A549 (cell line): Measurements from ENCODE around the gene ZFYVE28. TPM values are rescaled to one million over a fixed set of nuclear protein-coding genes. Genes with fewer than 3 reads are reported as not detected.

ENCODE experiments used
- ATAC-seq, 2 experiments: fragments of 200-7000 bp in 1 of 2; fragments of >200 bp in 1 of 2; cut with Nextera tagmentation in 1 of 2; cut with Tn5 transposase in 1 of 2; 3 replicates each; pipeline versions ENCODE4 v1.8.0 to v1.9.1; 2018 to 2020; ENCODE audit warnings: mild to moderate bottlenecking in 1 of 2, moderate library complexity in 1 of 2
- CTCF ChIA-PET: fragments of 300-600 bp; sonication (Branson Sonifier 250); formaldehyde crosslinking; extraction: SDS; loops from one replicate; lab custom pipeline; 2021; ENCODE audit warnings: antibody characterized with exemption, inconsistent platforms; lab: Yijun Ruan, JAX
- POLR2A ChIA-PET: fragments of 350-600 bp; formaldehyde crosslinking; extraction: SDS; loops from one replicate; lab custom pipeline; 2021; ENCODE audit warnings: antibody characterized with exemption, inconsistent platforms; lab: Yijun Ruan, JAX
- DNase-seq, 2 experiments: peaks; one replicate each; pipeline versions ENCODE4 v3.0.0 to v3.0.0-alpha.2; 2011 to 2016; ENCODE audit warnings: low read depth in 1 of 2, low spot score in 1 of 2
- FAIRE-seq: peaks from 2 replicates; lab custom pipeline; 2011; peaks lifted over from hg19 to GRCh38; lab: Jason Lieb, UNC
- H3K27ac ChIP-seq, 2 experiments: fragments of >200 bp; sonication (Bioruptor Twin); formaldehyde crosslinking; 3 replicates each; pipeline ENCODE4 v1.5.1; 2016 to 2017
- H3K4me1 ChIP-seq: fragments of >200 bp; sonication (Bioruptor Twin); formaldehyde crosslinking; 3 replicates; pipeline ENCODE4 v1.6.1; 2016
- H3K4me2 ChIP-seq: fragments of >200 bp; sonication (Bioruptor Twin); formaldehyde crosslinking; 3 replicates; pipeline ENCODE4 v1.6.1; 2016
- H3K4me3 ChIP-seq: fragments of >200 bp; sonication (Bioruptor Twin); formaldehyde crosslinking; 3 replicates; pipeline ENCODE4 v1.5.1; 2016
- H3K9me3 ChIP-seq: fragments of >200 bp; sonication (Bioruptor Twin); formaldehyde crosslinking; 3 replicates; pipeline ENCODE4 v1.6.1; 2016
- CBX2 ChIP-seq: fragments of 200-600 bp; sonication (generic); IDR thresholded peaks from 2 replicates; pipeline ENCODE4 v1.6.1; 2016; ENCODE audit warnings: low read depth, mild to moderate bottlenecking, borderline replicate concordance
- CEBPB ChIP-seq, 2 experiments: fragments of >200 bp in 1 of 2; sonication (Bioruptor Twin) in 1 of 2; formaldehyde crosslinking in 1 of 2; IDR thresholded peaks; 2 replicates each; pipeline ENCODE4 v1.6.1; 2012 to 2016
- CHD2 ChIP-seq: fragments of 150-350 bp; IDR thresholded peaks from 2 replicates; pipeline ENCODE4 v1.6.1; 2014; ENCODE audit warnings: low read length; ENCODE audit not compliant: partially characterized antibody
- EP300 ChIP-seq, 2 experiments: fragments of >200 bp; sonication (Bioruptor Twin); formaldehyde crosslinking; IDR thresholded peaks; 2 replicates in 1 of 2; 3 replicates in 1 of 2; pipeline ENCODE4 v1.6.1; 2016 to 2017
- GATA3 ChIP-seq: IDR thresholded peaks from 2 replicates; pipeline ENCODE4 v1.6.1; 2012; ENCODE audit warnings: borderline replicate concordance
- KDM5A ChIP-seq: fragments of 200-600 bp; sonication (generic); IDR thresholded peaks from 2 replicates; pipeline ENCODE4 v1.6.1; 2016; ENCODE audit warnings: antibody characterized with exemption, mild to moderate bottlenecking
- MAZ ChIP-seq: fragments of 150-350 bp; IDR thresholded peaks from 2 replicates; pipeline ENCODE4 v1.6.1; 2014; ENCODE audit warnings: antibody characterized with exemption, low read depth, low read length, borderline replicate concordance
- POLR2A ChIP-seq: IDR thresholded peaks from 2 replicates; pipeline ENCODE4 v1.6.1; 2012; ENCODE audit warnings: mild to moderate bottlenecking, low read length
- POLR2AphosphoS2 ChIP-seq: conservative IDR thresholded peaks from 2 replicates; pipeline ENCODE4 v1.6.1; 2012; ENCODE audit warnings: low read length, improper control_type of control experiment, inconsistent platforms
- RCOR1 ChIP-seq: fragments of 150-350 bp; IDR thresholded peaks from 2 replicates; pipeline ENCODE4 v1.6.1; 2014; ENCODE audit warnings: antibody characterized with exemption, low read length, low read depth
- SREBF2 ChIP-seq: fragments of 450-650 bp; IDR thresholded peaks from 2 replicates; pipeline ENCODE4 v1.6.1; 2014; ENCODE audit warnings: mild to moderate bottlenecking, moderate library complexity
- ZFP36 ChIP-seq: fragments of 450-650 bp; IDR thresholded peaks from 2 replicates; pipeline ENCODE4 v1.6.1; 2014; ENCODE audit warnings: borderline replicate concordance; ENCODE audit not compliant: partially characterized antibody
- ZNF302 ChIP-seq: fragments of 250-450 bp; sonication (Bioruptor Pico); IDR thresholded peaks from 2 replicates; pipeline ENCODE4 v1.9.0; 2021; ENCODE audit warnings: inconsistent platforms, mild to moderate bottlenecking, moderate library complexity
- ZSCAN20 ChIP-seq: fragments of 250-450 bp; sonication (Bioruptor Pico); IDR thresholded peaks from 2 replicates; pipeline ENCODE4 v1.8.0; 2022; ENCODE audit warnings: mild to moderate bottlenecking, moderate library complexity
- WGBS: methylation state at CpG from one replicate; pipeline ENCODE4 v1.1.6; 2017; ENCODE audit errors: missing lambda C conversion rate; 5-methylcytosine and 5-hydroxymethylcytosine counted together
- polyA plus RNA-seq, 4 experiments: library from polyadenylated mRNA; depleted of rRNA in 3 of 4; stranded (reverse); fragments of >200 nt; fragmentation: RNase III in 1 of 4; extraction: RNeasy Plus Mini Kit Qiagen cat#74134 plus additional on column Dnase treatment in 1 of 4; gene quantifications; 2 replicates in 3 of 4; 3 replicates in 1 of 4; pipeline ENCODE4 v1.2.3, GENCODE V29; 2011 to 2017
- TF ChIP-seq, protein P1 (sequence below): IDR thresholded peaks from 2 replicates; pipeline ENCODE4 v1.6.1; 2012
- TF ChIP-seq, protein P2 (sequence below): fragments of 150-350 bp; IDR thresholded peaks from 2 replicates; pipeline ENCODE4 v1.6.1; 2014; ENCODE audit warnings: low read depth, mild to moderate bottlenecking, low read length
- TF ChIP-seq, protein P3 (sequence below): fragments of >200 bp; sonication (Bioruptor Twin); formaldehyde crosslinking; IDR thresholded peaks from 3 replicates; pipeline ENCODE4 v1.6.1; 2016
- TF ChIP-seq, protein P4 (sequence below): fragments of >200 bp; sonication (Bioruptor Twin); formaldehyde crosslinking; IDR thresholded peaks from 3 replicates; pipeline ENCODE4 v1.5.1; 2016
- TF ChIP-seq, protein P5 (sequence below): IDR thresholded peaks from 2 replicates; pipeline ENCODE4 v1.6.1; 2012
- TF ChIP-seq, protein P6 (sequence below): IDR thresholded peaks from 2 replicates; pipeline ENCODE4 v1.6.1; 2012; ENCODE audit warnings: low read depth, borderline replicate concordance

ZFYVE28 gene
- polyA plus RNA-seq, 2 of the 4 experiments (the other 2 are of a cell fraction) = 2.1 to 2.3 TPM

DNA sequence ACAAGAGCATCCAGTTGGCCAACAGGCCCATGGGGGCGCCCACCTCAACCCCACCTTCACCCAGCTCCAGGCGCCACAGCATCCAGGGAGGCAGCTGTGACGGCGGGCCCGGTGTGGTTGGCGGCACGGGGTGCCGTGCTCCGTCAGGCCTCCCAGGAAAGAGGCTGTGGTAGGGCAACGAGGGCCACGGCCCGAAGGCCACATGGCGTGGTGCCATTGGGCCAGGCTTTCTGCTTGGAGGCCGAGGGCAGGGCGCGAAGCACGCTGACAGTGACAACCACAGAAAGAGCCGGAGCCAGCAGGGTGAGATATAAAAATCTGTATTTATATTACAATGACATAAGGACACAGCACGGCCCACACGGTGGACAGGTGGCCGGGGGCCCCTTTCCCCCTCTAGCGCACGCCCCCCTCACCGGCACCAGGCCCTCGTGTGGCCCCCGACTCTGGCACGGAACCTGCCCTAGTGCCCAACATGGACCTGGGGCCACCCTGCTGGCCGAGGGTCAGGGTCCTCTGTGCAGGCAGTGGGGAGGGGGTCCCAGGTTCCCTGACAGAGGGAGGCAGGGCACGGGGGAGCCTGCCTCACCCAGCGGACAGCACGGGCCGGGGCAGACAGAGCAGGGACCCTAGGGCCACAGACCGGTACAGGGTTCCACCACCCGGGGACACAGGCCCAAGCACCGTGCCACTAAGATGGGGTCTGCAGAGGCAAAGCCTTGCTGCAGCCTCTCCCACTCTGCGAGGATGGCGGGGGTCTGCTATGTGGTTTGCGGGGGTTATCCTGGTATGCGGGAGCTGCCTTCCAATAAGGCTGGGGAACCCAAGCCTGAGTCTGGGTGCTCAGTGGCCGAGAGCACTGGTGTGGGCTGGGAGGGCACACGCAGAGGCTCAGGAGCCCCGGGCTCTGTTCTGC lies 171.1 kb downstream of the ZFYVE28 start:
- no peaks in the 10 kb centered on the region for H3K9me3 ChIP-seq
- no peak overlapping the region for H3K4me2 ChIP-seq
- CTCF ChIA-PET = interaction anchor here (0.6 kb wide), 1 partner anchor 212 kb away, joined by 4 read pairs; no protein-coding TSS in a partner anchor
- WGBS = 74% methylated on average over 10 of the region's 42 CpGs
- no peak for TF ChIP-seq EP300 (IDR thresholded peaks at IDR 0.05)
- TF ChIP-seq, all 56 proteins: peak for 0
- no peaks in the 10 kb centered on the region for H3K4me1 ChIP-seq
- no peak for ATAC-seq
- FAIRE-seq = no peak
- no peak overlapping the region for H3K27ac ChIP-seq
- no peak overlapping the region for H3K4me3 ChIP-seq
- DNase-seq = no peak
- POLR2A ChIA-PET = no interaction called here

DNA sequence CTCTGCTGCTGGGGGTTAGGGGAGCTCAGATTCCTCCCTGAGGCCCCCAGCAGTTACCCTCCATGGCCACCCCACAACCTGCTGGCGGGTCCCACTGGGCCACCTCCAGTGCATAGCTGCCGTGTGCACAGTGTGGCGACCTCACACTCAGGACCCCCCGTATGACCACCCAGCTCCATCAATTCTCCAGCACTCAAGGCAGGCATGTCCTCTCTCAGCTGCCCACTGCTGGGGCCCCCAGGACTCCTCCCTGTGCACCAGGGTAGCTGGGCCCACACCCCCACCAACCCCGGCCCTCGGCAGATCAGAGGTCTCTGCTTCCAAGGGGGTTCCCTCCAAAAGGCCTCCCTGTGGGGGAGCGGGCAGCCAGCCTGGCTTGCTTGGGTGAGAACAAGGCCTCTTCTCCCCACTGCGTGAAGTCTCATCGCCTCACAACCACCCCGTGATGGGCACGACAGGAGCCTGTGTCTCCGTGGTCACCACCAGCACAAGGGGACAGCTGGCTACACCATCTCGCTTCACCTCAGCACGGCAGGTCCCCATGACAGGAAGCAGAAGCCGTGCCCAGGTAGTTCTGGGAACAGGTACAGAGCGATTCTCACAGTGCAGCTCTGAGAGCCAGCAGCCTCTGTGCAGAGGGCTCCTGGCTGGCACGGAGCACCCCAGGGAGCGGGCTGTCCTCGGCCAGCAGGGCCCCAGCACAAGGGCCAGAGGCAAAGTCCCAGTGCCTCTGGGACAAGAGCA lies 171.9 kb downstream of the ZFYVE28 start:
- ATAC-seq (no peak), FAIRE-seq (no peak), DNase-seq (no peak)
- POLR2A ChIA-PET = no interaction called here
- Histone ChIP-seq H3K27ac (no peak overlapping the region), H3K9me3 (no peaks in the 10 kb centered on the region), H3K4me3 (no peak overlapping the region), H3K4me2 (no peak overlapping the region), H3K4me1 (no peaks in the 10 kb centered on the region)
- no peak for TF ChIP-seq KDM5A
- TF ChIP-seq, protein P1, sequence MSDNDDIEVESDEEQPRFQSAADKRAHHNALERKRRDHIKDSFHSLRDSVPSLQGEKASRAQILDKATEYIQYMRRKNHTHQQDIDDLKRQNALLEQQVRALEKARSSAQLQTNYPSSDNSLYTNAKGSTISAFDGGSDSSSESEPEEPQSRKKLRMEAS = no peak
- CTCF ChIA-PET = interaction anchor here (0.6 kb wide), 1 partner anchor 211 kb away, joined by 4 read pairs; no protein-coding TSS in a partner anchor
- 97% methylated on average over 9 of the region's 19 CpGs for WGBS

DNA sequence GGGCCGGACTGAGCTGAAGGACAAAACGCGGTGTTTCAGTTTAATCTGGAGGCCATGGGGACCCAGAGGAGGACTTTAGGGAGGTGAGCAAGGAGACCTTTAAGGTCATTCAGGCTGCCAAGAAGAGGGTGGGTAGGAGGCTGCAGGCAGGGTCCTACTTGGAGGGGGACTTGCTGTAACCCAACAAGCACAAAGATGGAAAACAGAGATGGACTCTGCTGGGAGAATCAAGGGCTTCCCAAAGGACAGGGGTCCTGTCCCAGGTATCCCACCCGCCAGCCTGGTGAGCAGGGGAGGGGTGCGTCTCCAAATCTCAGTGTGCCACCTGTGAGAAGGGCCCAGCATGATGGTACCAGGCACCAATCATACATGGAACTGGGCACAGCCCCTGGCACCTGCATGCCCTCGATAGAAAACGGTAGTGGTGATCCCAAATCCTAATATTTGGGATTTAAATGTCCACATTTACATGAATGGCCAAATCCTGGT lies 172.6 kb downstream of the ZFYVE28 start:
- POLR2A ChIA-PET = interaction anchor here (0.6 kb wide), 1 partner anchor 159 kb away, joined by 5 read pairs; no protein-coding TSS in a partner anchor
- TF ChIP-seq CEBPB (IDR thresholded peaks at IDR 0.05) (no peak), SREBF2 (no peak), POLR2A (no peak), RCOR1 (no peak), ZFP36 (no peak), POLR2AphosphoS2 (no peak), GATA3 (no peak), ZNF302 (no peak), EP300 (IDR thresholded peaks at IDR 0.05) (no peak), CBX2 (no peak), MAZ (no peak), ZSCAN20 (CRISPR knock-in tag) (no peak), CHD2 (no peak)
- TF ChIP-seq, protein P2, sequence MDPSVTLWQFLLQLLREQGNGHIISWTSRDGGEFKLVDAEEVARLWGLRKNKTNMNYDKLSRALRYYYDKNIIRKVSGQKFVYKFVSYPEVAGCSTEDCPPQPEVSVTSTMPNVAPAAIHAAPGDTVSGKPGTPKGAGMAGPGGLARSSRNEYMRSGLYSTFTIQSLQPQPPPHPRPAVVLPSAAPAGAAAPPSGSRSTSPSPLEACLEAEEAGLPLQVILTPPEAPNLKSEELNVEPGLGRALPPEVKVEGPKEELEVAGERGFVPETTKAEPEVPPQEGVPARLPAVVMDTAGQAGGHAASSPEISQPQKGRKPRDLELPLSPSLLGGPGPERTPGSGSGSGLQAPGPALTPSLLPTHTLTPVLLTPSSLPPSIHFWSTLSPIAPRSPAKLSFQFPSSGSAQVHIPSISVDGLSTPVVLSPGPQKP = no peak
- TF ChIP-seq, protein P3, sequence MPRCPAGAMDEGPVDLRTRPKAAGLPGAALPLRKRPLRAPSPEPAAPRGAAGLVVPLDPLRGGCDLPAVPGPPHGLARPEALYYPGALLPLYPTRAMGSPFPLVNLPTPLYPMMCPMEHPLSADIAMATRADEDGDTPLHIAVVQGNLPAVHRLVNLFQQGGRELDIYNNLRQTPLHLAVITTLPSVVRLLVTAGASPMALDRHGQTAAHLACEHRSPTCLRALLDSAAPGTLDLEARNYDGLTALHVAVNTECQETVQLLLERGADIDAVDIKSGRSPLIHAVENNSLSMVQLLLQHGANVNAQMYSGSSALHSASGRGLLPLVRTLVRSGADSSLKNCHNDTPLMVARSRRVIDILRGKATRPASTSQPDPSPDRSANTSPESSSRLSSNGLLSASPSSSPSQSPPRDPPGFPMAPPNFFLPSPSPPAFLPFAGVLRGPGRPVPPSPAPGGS = no peak
- TF ChIP-seq, protein P4, sequence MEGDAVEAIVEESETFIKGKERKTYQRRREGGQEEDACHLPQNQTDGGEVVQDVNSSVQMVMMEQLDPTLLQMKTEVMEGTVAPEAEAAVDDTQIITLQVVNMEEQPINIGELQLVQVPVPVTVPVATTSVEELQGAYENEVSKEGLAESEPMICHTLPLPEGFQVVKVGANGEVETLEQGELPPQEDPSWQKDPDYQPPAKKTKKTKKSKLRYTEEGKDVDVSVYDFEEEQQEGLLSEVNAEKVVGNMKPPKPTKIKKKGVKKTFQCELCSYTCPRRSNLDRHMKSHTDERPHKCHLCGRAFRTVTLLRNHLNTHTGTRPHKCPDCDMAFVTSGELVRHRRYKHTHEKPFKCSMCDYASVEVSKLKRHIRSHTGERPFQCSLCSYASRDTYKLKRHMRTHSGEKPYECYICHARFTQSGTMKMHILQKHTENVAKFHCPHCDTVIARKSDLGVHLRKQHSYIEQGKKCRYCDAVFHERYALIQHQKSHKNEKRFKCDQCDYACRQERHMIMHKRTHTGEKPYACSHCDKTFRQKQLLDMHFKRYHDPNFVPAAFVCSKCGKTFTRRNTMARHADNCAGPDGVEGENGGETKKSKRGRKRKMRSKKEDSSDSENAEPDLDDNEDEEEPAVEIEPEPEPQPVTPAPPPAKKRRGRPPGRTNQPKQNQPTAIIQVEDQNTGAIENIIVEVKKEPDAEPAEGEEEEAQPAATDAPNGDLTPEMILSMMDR = no peak
- TF ChIP-seq, protein P5, sequence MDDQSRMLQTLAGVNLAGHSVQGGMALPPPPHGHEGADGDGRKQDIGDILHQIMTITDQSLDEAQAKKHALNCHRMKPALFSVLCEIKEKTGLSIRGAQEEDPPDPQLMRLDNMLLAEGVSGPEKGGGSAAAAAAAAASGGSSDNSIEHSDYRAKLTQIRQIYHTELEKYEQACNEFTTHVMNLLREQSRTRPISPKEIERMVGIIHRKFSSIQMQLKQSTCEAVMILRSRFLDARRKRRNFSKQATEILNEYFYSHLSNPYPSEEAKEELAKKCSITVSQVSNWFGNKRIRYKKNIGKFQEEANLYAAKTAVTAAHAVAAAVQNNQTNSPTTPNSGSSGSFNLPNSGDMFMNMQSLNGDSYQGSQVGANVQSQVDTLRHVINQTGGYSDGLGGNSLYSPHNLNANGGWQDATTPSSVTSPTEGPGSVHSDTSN = no peak
- TF ChIP-seq, protein P6, sequence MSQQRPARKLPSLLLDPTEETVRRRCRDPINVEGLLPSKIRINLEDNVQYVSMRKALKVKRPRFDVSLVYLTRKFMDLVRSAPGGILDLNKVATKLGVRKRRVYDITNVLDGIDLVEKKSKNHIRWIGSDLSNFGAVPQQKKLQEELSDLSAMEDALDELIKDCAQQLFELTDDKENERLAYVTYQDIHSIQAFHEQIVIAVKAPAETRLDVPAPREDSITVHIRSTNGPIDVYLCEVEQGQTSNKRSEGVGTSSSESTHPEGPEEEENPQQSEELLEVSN = no peak
- TF ChIP-seq, all 56 proteins: peak for 0
- ATAC-seq = no peak
- 94% methylated on average over 3 of the region's 7 CpGs for WGBS
- H3K4me2 ChIP-seq = no peak overlapping the region
- H3K9me3 ChIP-seq = no peaks in the 10 kb centered on the region
- no peaks in the 10 kb centered on the region for H3K4me1 ChIP-seq
- H3K4me3 ChIP-seq = no peak overlapping the region
- FAIRE-seq = no peak
- H3K27ac ChIP-seq = no peak overlapping the region
- CTCF ChIA-PET = no interaction called here
- no peak for DNase-seq
